ENCODE results near the gene SORCS1. TPM values are rescaled to one million over a fixed set of nuclear protein-coding genes. Genes with fewer than 3 reads are reported as not detected.

The SORCS1 gene
- total RNA-seq, 1 donor from 2014 or later, result 0.23 TPM

DNA sequence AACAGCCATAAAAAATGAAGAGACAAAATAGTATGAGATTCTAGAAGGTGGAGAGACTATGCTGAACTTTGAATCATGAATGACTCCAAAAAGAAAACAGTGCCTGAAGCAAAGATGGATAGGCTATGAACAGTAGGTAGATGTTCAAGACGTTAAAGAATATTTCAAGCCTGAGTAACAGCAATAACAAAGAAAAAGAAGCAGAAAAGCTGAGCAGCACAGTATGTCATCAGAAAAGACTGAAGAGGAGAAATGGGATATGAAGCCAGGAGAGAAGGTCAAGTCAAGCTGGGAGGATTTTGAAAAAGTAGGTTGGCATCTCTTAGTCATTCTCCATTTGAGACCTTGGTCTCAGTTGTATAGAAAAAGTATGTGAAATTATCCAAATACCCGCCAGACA lies 484.4 kb downstream of the SORCS1 start:
- Histone ChIP-seq H3K27ac (no peak overlapping the region), H3K9me3 (no peaks in the 10 kb centered on the region), H3K36me3 (no peaks in the 10 kb centered on the region), H3K27me3 (no peaks in the 10 kb centered on the region), H3K4me3 (no peak overlapping the region), H3K4me1 (no peaks in the 10 kb centered on the region)
- TF ChIP-seq, protein P1, sequence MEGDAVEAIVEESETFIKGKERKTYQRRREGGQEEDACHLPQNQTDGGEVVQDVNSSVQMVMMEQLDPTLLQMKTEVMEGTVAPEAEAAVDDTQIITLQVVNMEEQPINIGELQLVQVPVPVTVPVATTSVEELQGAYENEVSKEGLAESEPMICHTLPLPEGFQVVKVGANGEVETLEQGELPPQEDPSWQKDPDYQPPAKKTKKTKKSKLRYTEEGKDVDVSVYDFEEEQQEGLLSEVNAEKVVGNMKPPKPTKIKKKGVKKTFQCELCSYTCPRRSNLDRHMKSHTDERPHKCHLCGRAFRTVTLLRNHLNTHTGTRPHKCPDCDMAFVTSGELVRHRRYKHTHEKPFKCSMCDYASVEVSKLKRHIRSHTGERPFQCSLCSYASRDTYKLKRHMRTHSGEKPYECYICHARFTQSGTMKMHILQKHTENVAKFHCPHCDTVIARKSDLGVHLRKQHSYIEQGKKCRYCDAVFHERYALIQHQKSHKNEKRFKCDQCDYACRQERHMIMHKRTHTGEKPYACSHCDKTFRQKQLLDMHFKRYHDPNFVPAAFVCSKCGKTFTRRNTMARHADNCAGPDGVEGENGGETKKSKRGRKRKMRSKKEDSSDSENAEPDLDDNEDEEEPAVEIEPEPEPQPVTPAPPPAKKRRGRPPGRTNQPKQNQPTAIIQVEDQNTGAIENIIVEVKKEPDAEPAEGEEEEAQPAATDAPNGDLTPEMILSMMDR (IDR thresholded peaks at IDR 0.05), result no peak
- ATAC-seq (no peak), DNase-seq (no peak)
- intact Hi-C loops (cut with DNase I), result no loop called here

DNA sequence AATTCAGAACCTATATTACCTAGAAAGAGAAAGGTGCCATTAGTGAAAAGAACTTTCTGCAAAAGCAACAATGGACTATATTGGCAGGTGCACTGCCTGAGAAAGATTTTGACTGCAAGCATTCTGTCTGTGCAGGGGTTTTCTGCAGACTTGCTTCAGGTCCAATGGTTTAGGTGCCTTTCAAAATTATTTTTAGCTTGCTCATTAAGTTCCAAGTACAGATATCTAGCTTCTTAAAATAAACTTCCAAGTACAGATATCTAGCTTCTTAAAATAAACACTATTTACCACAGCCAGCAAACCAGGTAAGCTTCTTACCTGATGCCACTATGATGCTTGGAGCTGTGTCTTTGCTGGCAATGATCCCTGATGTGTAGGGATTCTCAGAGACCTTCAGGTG lies 485.2 kb downstream of the SORCS1 start:
- intact Hi-C loops (cut with DNase I), result no loop called here

DNA sequence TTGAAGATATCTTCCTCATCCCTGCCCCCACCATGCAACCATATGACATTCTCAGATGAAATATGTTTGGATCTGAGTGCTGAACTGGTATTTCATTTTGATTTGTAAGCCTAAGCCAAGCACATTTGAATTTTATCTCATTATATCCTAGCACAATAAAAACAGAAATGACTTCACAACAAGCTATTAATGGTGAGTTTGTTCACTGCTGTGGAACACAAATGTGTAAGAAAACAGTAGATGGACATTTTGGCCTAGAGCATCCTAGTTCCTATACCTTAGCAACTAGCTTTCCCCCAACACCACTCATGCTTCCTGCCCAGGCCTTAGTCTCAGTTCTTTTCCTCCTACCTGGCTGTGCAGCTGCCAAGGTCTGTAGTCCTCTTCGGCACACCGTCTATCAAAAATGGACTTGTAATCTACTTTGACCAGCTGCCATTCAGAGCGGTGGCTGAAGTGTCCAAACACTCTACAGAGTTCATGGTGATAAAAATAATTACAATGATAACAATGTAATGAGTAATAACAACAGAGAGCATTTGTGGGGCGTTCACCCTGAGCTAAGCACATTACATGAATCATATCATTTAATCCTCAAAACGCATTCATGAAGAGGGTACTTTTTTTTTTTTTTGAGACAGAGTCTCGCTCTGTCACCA lies 491.9 kb downstream of the SORCS1 start:
- intact Hi-C loops (cut with DNase I), result no loop called here
- no peak for DNase-seq
- no peaks in the 10 kb centered on the region for H3K9me3 ChIP-seq
- TF ChIP-seq, protein P1 (IDR thresholded peaks at IDR 0.05), result no peak
- no peaks in the 10 kb centered on the region for H3K36me3 ChIP-seq
- no peak for ATAC-seq
- no peaks in the 10 kb centered on the region for H3K27me3 ChIP-seq
- no peak overlapping the region for H3K4me3 ChIP-seq
- H3K4me1 ChIP-seq, result no peaks in the 10 kb centered on the region
- H3K27ac ChIP-seq, result no peak overlapping the region

More for the DNA sequence above, 485.2 kb downstream of the SORCS1 start:
- H3K4me3 ChIP-seq, result no peak overlapping the region
- H3K4me1 ChIP-seq, result no peaks in the 10 kb centered on the region
- TF ChIP-seq, protein P1 (IDR thresholded peaks at IDR 0.05), result no peak
- DNase-seq (no peak), ATAC-seq (no peak)
- no peak overlapping the region for H3K27ac ChIP-seq
- no peaks in the 10 kb centered on the region for H3K36me3 ChIP-seq
- H3K9me3 ChIP-seq, result no peaks in the 10 kb centered on the region
- no peaks in the 10 kb centered on the region for H3K27me3 ChIP-seq

DNA sequence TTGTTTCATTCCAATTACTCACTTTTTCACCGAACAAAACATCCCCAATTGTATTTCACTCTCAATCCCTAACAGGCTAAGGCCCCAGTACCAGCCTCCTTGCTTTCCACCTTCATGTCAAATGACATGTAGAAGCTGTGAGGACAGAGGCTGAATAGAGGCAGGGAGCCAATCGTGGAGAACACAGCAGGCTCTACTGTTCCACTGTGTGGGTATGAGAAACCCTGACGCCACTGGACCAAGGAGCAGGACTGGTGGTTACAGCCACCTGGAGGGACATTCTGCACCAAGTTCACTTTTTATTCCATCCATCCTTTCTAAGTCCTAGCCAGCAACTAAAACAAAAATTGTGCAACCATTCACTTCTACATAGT lies 502.8 kb downstream of the SORCS1 start:
- H3K36me3 ChIP-seq, result no peaks in the 10 kb centered on the region
- TF ChIP-seq, protein P1 (IDR thresholded peaks at IDR 0.05), result no peak
- no peaks in the 10 kb centered on the region for H3K27me3 ChIP-seq
- H3K27ac ChIP-seq, result no peak overlapping the region
- ATAC-seq (no peak), DNase-seq (no peak)
- H3K9me3 ChIP-seq, result no peaks in the 10 kb centered on the region
- no peaks in the 10 kb centered on the region for H3K4me1 ChIP-seq
- intact Hi-C loops (cut with DNase I), result no loop called here
- no peak overlapping the region for H3K4me3 ChIP-seq

DNA sequence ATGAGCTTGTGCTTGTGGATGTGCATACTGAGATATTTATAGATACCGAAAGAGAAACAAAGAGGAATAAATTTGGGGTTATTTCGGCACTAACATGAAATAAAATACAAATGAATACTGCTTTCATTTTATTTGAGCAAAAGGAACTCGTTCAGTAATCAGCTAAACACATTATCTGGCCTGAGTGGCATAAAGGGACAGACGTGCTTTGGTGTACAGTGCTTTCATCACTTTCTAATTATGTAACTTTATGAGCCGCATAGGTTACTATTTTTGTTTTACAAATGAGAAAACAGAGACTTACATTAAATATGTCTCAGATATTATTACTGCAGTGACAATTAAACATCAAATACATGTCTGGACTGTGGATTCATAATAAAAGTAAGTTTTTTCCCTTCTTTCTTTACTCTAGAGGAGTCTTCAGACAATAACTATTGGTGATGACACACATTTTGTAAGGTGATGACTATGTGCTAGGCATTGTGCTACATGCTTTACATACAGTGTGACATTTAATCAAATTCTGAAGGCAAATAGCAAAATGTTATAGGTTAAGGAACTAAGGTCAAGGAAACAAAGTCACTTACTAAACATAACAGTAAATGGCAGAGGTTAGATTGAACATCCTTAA lies 503.3 kb downstream of the SORCS1 start:
- TF ChIP-seq, protein P1 (IDR thresholded peaks at IDR 0.05), result no peak
- no peaks in the 10 kb centered on the region for H3K4me1 ChIP-seq
- H3K27ac ChIP-seq, result no peak overlapping the region
- no peaks in the 10 kb centered on the region for H3K27me3 ChIP-seq
- no peaks in the 10 kb centered on the region for H3K36me3 ChIP-seq
- intact Hi-C loops (cut with DNase I), result no loop called here
- no peaks in the 10 kb centered on the region for H3K9me3 ChIP-seq
- ATAC-seq (no peak), DNase-seq (no peak)
- no peak overlapping the region for H3K4me3 ChIP-seq
